Osteocyte (in vitro differentiated cells): ENCODE results near the gene NBPF14. TPM values are rescaled to one million over a fixed set of nuclear protein-coding genes. Genes with fewer than 3 reads are reported as not detected.
"Not testable (repeated sequence)": the region's sequence is repeated elsewhere in the genome, so short reads cannot be mapped to it uniquely, and the experiment has no call there.

Source experiments
- DNase-seq: peaks from one replicate; pipeline ENCODE4 v3.0.0; 2021; ENCODE audit warnings: mixed read lengths; ENCODE audit not compliant: unreplicated experiment; ENCODE audit errors: extremely low spot score
- H3K27ac Mint-ChIP-seq: one replicate; pipeline ENCODE4 v1.8.0; 2021; ENCODE audit warnings: mild to moderate bottlenecking, mixed read lengths; ENCODE audit not compliant: unreplicated experiment
- H3K27me3 Mint-ChIP-seq: one replicate; pipeline ENCODE4 v1.8.0; 2021; ENCODE audit warnings: mixed read lengths; ENCODE audit not compliant: unreplicated experiment
- H3K36me3 Mint-ChIP-seq: one replicate; pipeline ENCODE4 v1.8.0; 2021; ENCODE audit warnings: mixed read lengths; ENCODE audit not compliant: unreplicated experiment
- H3K4me1 Mint-ChIP-seq: one replicate; pipeline ENCODE4 v1.8.0; 2021; ENCODE audit warnings: mixed read lengths; ENCODE audit not compliant: unreplicated experiment
- H3K4me3 Mint-ChIP-seq: one replicate; pipeline ENCODE4 v1.8.0; 2021; ENCODE audit warnings: mild to moderate bottlenecking, moderate library complexity, mixed read lengths; ENCODE audit not compliant: unreplicated experiment
- H3K9me3 Mint-ChIP-seq: one replicate; pipeline ENCODE4 v1.8.0; 2021; ENCODE audit warnings: mixed read lengths; ENCODE audit not compliant: unreplicated experiment
- CTCF ChIP-seq: fragments of 200-600 bp; sonication (generic); IDR thresholded peaks from 2 replicates; pipeline ENCODE4 v1.5.0; 2021; ENCODE audit warnings: antibody characterized with exemption, mild to moderate bottlenecking, moderate library complexity
- long read RNA-seq: library from polyadenylated mRNA; unstranded; transcript quantifications from one replicate; pipeline ENCODE4 v2.0.0, GENCODE V29; 2021
- total RNA-seq: library from RNA; stranded (reverse); gene quantifications from 2 replicates; pipeline ENCODE4 v1.2.1, GENCODE V29; 2021

The NBPF14 gene
- 30.3 and 30.5 TPM in 2 replicates for total RNA-seq
- long read RNA-seq, partial matches to known transcripts = 12 of 22 reads
- long read RNA-seq, other reads (novel, unspliced or antisense) = 10 of 22 reads

DNA sequence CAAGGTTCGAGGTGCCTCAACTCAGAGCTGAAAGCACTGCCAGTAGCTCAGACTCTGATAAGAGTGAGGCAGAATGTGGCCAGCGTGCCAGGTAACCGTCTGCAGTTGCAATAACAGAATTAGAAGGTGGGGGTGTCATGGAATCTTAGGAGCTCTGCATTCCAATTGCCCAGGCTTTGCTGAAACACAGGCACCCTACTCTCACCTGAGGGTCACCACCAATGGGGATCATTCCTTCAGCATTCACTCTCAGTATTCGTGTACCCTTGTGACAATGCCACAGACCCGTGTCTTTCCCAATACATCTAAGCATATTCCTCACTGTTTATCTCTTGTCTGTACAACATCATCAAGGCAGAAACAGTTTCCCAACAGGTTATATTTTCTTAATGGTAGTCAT is at the start of gene NBPF14:
Gene NBPF14 (minus strand): TSS at position 101 of the 400 bp plus-strand sequence. CDS start 294 bp downstream, outside the sequence.
- H3K27me3 Mint-ChIP-seq, H3K27ac Mint-ChIP-seq, H3K9me3 Mint-ChIP-seq, DNase-seq, H3K4me1 Mint-ChIP-seq, H3K4me3 Mint-ChIP-seq, H3K36me3 Mint-ChIP-seq: not testable (repeated sequence)

- H3K4me3 Mint-ChIP-seq, H3K9me3 Mint-ChIP-seq, H3K27me3 Mint-ChIP-seq, H3K4me1 Mint-ChIP-seq, DNase-seq, H3K27ac Mint-ChIP-seq, H3K36me3 Mint-ChIP-seq: not testable (repeated sequence)
Observed at GRCh38 chr1:148625451-148625850, 29.6 kb upstream of the NBPF14 start.

- not testable (repeated sequence) for H3K4me1 Mint-ChIP-seq, H3K36me3 Mint-ChIP-seq, H3K4me3 Mint-ChIP-seq, H3K27me3 Mint-ChIP-seq, H3K27ac Mint-ChIP-seq, H3K9me3 Mint-ChIP-seq, DNase-seq
Observed at GRCh38 chr1:148618216-148618615, 22.4 kb upstream of the NBPF14 start.

- H3K36me3 Mint-ChIP-seq, H3K4me1 Mint-ChIP-seq, H3K27me3 Mint-ChIP-seq, H3K4me3 Mint-ChIP-seq, DNase-seq, H3K9me3 Mint-ChIP-seq: not testable (repeated sequence)
- H3K27ac Mint-ChIP-seq = peak overlapping the region; percentile 78
Observed at GRCh38 chr1:148605266-148605665, 9.5 kb upstream of the NBPF14 start.

GRCh38 chr1:148595360-148595759 is 451 bp downstream of the NBPF14 start:
- H3K4me1 Mint-ChIP-seq, DNase-seq, H3K4me3 Mint-ChIP-seq, H3K27ac Mint-ChIP-seq, H3K9me3 Mint-ChIP-seq, H3K36me3 Mint-ChIP-seq, H3K27me3 Mint-ChIP-seq: not testable (repeated sequence)

DNA sequence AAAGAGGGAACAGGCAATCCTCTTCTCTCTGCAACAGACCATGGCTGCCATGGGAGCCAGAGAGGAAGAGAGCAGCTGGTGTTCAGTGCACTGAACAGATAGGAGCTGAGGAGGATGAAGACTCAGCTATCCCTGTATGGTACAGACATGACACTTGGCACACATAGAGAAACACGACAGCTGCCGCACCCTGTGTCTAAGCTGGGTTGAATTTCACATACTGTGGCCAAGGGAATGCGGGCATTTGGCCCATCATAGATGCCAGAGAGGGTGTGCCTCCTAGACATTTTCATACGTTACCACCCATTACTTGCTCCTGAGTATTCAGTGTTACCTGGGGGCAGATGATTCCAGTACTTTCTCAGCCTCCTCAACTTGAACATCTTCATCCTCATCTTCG is 4.7 kb downstream of the NBPF14 start:
- H3K9me3 Mint-ChIP-seq, H3K27ac Mint-ChIP-seq, DNase-seq, H3K27me3 Mint-ChIP-seq, H3K36me3 Mint-ChIP-seq, H3K4me1 Mint-ChIP-seq, H3K4me3 Mint-ChIP-seq: not testable (repeated sequence)

GRCh38 chr1:148532158-148532557 is 63.7 kb downstream of the NBPF14 start:
- not testable (repeated sequence) for DNase-seq, H3K27me3 Mint-ChIP-seq, H3K9me3 Mint-ChIP-seq, H3K36me3 Mint-ChIP-seq, H3K4me3 Mint-ChIP-seq, H3K4me1 Mint-ChIP-seq, H3K27ac Mint-ChIP-seq

- Mint-ChIP-seq H3K4me3 (peak overlapping the region; percentile 66), H3K27ac (peak overlapping the region; percentile 23)
- not testable (repeated sequence) for H3K27me3 Mint-ChIP-seq, H3K4me1 Mint-ChIP-seq, DNase-seq, H3K36me3 Mint-ChIP-seq, H3K9me3 Mint-ChIP-seq
Observed at GRCh38 chr1:148529101-148529567, 66.7 kb downstream of the NBPF14 start.

- H3K9me3 Mint-ChIP-seq, H3K4me3 Mint-ChIP-seq, DNase-seq, H3K27ac Mint-ChIP-seq, H3K36me3 Mint-ChIP-seq, H3K4me1 Mint-ChIP-seq, H3K27me3 Mint-ChIP-seq: not testable (repeated sequence)
- peak; percentile 47 for TF ChIP-seq CTCF
Observed at GRCh38 chr1:148528591-148528990, 67.2 kb downstream of the NBPF14 start.

DNA sequence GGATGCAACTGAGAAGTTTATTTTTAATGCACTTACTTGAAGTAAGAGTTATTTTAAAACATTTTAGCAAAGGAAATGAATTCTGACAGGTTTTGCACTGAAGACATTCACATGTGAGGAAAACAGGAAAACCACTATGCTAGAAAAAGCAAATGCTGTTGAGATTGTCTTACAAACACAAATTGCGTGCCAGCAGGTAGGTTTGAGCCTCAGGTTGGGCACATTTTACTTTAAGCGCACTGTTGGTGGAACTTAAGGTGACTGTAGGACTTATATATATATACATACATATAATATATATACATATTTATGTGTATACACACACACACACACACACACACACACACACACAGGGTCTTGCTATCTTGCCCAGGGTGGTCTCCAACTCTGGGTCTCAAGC is 69.2 kb downstream of the NBPF14 start:
- H3K27ac Mint-ChIP-seq, H3K4me3 Mint-ChIP-seq, H3K27me3 Mint-ChIP-seq, DNase-seq, H3K36me3 Mint-ChIP-seq, H3K4me1 Mint-ChIP-seq, H3K9me3 Mint-ChIP-seq: not testable (repeated sequence)

DNA sequence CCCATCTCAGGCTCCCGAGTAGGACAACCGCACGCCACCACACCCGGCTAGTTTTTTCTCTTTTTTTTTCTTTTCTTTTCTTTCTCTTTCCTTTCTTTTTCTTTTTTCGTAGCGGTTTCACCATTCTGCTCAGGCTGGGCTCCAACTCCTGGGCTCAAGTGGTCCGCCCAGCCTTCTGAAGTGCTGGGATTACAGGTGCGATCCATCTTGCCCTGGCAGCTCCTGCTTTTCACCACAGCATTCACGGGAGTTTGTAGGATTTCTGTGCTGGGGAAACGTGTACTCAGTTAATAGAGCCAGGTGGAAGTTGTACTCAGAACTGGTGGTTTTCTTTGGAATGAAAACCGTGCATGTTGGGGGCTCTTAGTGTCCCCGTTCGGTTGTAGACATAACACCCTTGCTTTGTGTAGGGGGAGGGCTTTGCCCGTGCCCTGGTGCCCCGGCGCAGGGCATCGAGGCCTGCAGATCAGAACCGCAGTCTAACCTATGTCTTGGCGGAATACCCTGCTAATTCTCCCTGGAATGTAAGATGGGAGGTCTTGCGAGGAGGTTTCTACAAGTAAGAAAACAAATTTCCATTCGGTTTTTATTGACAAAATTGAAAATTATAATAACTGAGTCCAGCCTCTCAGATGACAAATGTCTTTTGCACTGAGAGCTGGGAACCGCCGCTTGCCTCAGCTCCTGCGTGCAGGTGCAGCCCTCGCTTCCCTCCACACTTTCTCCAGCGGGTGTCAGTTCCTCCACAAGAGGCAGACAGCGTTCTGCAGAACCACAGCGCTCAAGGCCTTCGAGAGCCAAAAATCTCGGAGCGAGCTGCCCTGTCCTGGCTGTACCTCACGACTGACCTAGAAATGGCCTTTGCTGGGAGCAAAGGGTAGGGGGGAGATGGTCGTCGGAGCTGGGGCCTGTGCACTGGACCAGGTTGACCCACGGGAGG is 72.3 kb downstream of the NBPF14 start:
- not testable (repeated sequence) for H3K9me3 Mint-ChIP-seq, H3K4me1 Mint-ChIP-seq, H3K27me3 Mint-ChIP-seq, H3K36me3 Mint-ChIP-seq, DNase-seq
- peak overlapping the region; percentile 89 for H3K27ac Mint-ChIP-seq
- H3K4me3 Mint-ChIP-seq = peak overlapping the region; percentile 79
